Measurements from ENCODE around the gene ITPR1.

GRCh38 chr3:4528819-4529600, 35.9 kb downstream of the ITPR1 start:
- TF ChIP-seq CTCF (IDR thresholded peaks at IDR 0.05 in 2 of 3, conservative IDR thresholded peaks at IDR 0.05 in 1 of 3; ENCODE audit: control insufficient read depth in 2 of 3, extremely low read depth in 1 of 3, insufficient read depth in 1 of 3, low read depth in 3 of 3, low read length in 3 of 3) (no peak), SMC3 (IDR thresholded peaks at IDR 0.05; ENCODE audit: borderline replicate concordance, low read length) (no peak), SIX5 (IDR thresholded peaks at IDR 0.05; ENCODE audit: low read depth, low read length, severe bottlenecking) (no peak), CBX5 (IDR thresholded peaks at IDR 0.05; ENCODE audit: low read depth) (no peak), POLR2A (IDR thresholded peaks at IDR 0.05; ENCODE audit: low read depth, low read length) (no peak), NFIC (IDR thresholded peaks at IDR 0.05; ENCODE audit: low read depth, low read length) (no peak), NR2C2 (IDR thresholded peaks at IDR 0.05; ENCODE audit: borderline replicate concordance, control insufficient read depth, insufficient read length, low read depth) (no peak), POLR2AphosphoS5 (IDR thresholded peaks at IDR 0.05; ENCODE audit: low read length) (no peak), PAX8 (IDR thresholded peaks at IDR 0.05) (no peak), ZNF217 (IDR thresholded peaks at IDR 0.05) (no peak)

All from GM12878 (cell line).